Measurements from ENCODE around the gene BCL7B. TPM values are rescaled to one million over a fixed set of nuclear protein-coding genes. Genes with fewer than 3 reads are reported as not detected.

Gene BCL7B
- polyA plus RNA-seq, 1 donor (not counting 4 experiments of a cell fraction or from before 2014, with no cell fraction given): 41.0 TPM

GRCh38 chr7:73533742-73534141 is 23.7 kb downstream of the BCL7B start:
- H3K27me3 ChIP-seq (ENCODE audit: control insufficient read depth, extremely low read depth, insufficient read depth, low read length): no peaks in the 10 kb centered on the region
- no peak overlapping the region for H3K4me3 ChIP-seq (ENCODE audit: control insufficient read depth in 2 of 3, extremely low read depth in 1 of 3, insufficient read depth in 2 of 3, low read depth in 1 of 3, low read length in 3 of 3)
- no peak for FAIRE-seq
- no peaks in the 10 kb centered on the region for H3K9me1 ChIP-seq (ENCODE audit: control insufficient read depth, extremely low read depth, insufficient read depth, low read length)
- no peaks in the 10 kb centered on the region for H3K9me3 ChIP-seq (ENCODE audit: control insufficient read depth, low read depth, low read length)
- peaks cover 2% of the 10 kb centered on the region for H4K20me1 ChIP-seq (ENCODE audit: control insufficient read depth, extremely low read depth, insufficient read depth, low read length)
- H3K9ac ChIP-seq (ENCODE audit: control insufficient read depth, extremely low read depth, insufficient read depth, low read length): no peak overlapping the region
- DNase-seq (ENCODE audit: low read depth, low spot score): no peak
- H3K36me3 ChIP-seq (ENCODE audit: control insufficient read depth in 2 of 2, extremely low read depth in 1 of 2, insufficient read depth in 2 of 2, low read length in 2 of 2): peaks cover 12 to 18% of the 10 kb centered on the region in 2 experiments
- no peaks in the 10 kb centered on the region for H3K4me1 ChIP-seq (ENCODE audit: control insufficient read depth, extremely low read depth, insufficient read depth, low read length)
- H3K27ac ChIP-seq (ENCODE audit: control insufficient read depth, insufficient read depth, low read length): no peak overlapping the region
- no peak overlapping the region for H3K4me2 ChIP-seq (ENCODE audit: control insufficient read depth, extremely low read depth, insufficient read depth, low read depth, low read length)
- H3K79me2 ChIP-seq (ENCODE audit: control insufficient read depth, insufficient read depth, low read length): no peaks in the 10 kb centered on the region
- dilution Hi-C loops (cut with MboI; ENCODE audit: extremely low pct_ligation_motif_present, low sequenced_read_pairs): no loop called here
- H2AFZ ChIP-seq (ENCODE audit: control insufficient read depth, low read length): no peak overlapping the region
- TF ChIP-seq, protein P1, sequence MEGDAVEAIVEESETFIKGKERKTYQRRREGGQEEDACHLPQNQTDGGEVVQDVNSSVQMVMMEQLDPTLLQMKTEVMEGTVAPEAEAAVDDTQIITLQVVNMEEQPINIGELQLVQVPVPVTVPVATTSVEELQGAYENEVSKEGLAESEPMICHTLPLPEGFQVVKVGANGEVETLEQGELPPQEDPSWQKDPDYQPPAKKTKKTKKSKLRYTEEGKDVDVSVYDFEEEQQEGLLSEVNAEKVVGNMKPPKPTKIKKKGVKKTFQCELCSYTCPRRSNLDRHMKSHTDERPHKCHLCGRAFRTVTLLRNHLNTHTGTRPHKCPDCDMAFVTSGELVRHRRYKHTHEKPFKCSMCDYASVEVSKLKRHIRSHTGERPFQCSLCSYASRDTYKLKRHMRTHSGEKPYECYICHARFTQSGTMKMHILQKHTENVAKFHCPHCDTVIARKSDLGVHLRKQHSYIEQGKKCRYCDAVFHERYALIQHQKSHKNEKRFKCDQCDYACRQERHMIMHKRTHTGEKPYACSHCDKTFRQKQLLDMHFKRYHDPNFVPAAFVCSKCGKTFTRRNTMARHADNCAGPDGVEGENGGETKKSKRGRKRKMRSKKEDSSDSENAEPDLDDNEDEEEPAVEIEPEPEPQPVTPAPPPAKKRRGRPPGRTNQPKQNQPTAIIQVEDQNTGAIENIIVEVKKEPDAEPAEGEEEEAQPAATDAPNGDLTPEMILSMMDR (optimal IDR thresholded peaks at IDR 0.05 in 1 of 3, IDR thresholded peaks at IDR 0.05 in 1 of 3, conservative IDR thresholded peaks at IDR 0.05 in 1 of 3; ENCODE audit: extremely low read depth in 1 of 3, insufficient read depth in 2 of 3, low read length in 3 of 3): no peak
- TF ChIP-seq EZH2 (IDR thresholded peaks at IDR 0.05; ENCODE audit: low read length): no peak

DNA sequence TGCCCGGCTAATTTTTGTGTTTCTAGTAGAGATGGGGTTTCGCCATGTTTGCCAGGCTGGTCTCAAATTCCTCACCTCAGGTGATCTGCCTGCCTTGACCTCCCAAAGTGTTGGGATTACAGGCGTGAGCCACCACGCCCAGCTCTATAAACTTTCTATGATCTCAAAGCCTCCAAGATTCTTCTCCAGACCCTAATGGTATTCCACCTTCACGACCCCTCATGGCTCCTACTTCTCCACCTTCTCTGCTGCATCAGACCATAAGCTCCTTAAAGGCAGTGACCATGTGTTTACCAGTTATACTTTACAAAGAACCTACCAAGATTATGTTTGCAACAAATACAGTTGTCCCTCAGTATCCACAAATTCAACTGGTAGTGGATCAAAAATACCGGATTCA is 25.3 kb downstream of the BCL7B start:
- no peaks in the 10 kb centered on the region for H3K27me3 ChIP-seq (ENCODE audit: control insufficient read depth, extremely low read depth, insufficient read depth, low read length)
- H3K36me3 ChIP-seq (ENCODE audit: control insufficient read depth in 2 of 2, extremely low read depth in 1 of 2, insufficient read depth in 2 of 2, low read length in 2 of 2): peaks cover 7 to 8% of the 10 kb centered on the region in 2 experiments
- no peaks in the 10 kb centered on the region for H3K9me3 ChIP-seq (ENCODE audit: control insufficient read depth, low read depth, low read length)
- H3K27ac ChIP-seq (ENCODE audit: control insufficient read depth, insufficient read depth, low read length): no peak overlapping the region
- no peak for FAIRE-seq
- no peak for DNase-seq (ENCODE audit: low read depth, low spot score)
- no peak for TF ChIP-seq EZH2 (IDR thresholded peaks at IDR 0.05; ENCODE audit: low read length)
- TF ChIP-seq, protein P1 (optimal IDR thresholded peaks at IDR 0.05 in 1 of 3, IDR thresholded peaks at IDR 0.05 in 1 of 3, conservative IDR thresholded peaks at IDR 0.05 in 1 of 3; ENCODE audit: extremely low read depth in 1 of 3, insufficient read depth in 2 of 3, low read length in 3 of 3): no peak
- no peak overlapping the region for H3K4me2 ChIP-seq (ENCODE audit: control insufficient read depth, extremely low read depth, insufficient read depth, low read depth, low read length)
- no peaks in the 10 kb centered on the region for H3K4me1 ChIP-seq (ENCODE audit: control insufficient read depth, extremely low read depth, insufficient read depth, low read length)
- no peak overlapping the region for H2AFZ ChIP-seq (ENCODE audit: control insufficient read depth, low read length)
- dilution Hi-C loops (cut with MboI; ENCODE audit: extremely low pct_ligation_motif_present, low sequenced_read_pairs): no loop called here
- H3K4me3 ChIP-seq (ENCODE audit: control insufficient read depth in 2 of 3, extremely low read depth in 1 of 3, insufficient read depth in 2 of 3, low read depth in 1 of 3, low read length in 3 of 3): no peak overlapping the region
- H4K20me1 ChIP-seq (ENCODE audit: control insufficient read depth, extremely low read depth, insufficient read depth, low read length): peaks cover 2% of the 10 kb centered on the region
- H3K9me1 ChIP-seq (ENCODE audit: control insufficient read depth, extremely low read depth, insufficient read depth, low read length): no peaks in the 10 kb centered on the region
- H3K79me2 ChIP-seq (ENCODE audit: control insufficient read depth, insufficient read depth, low read length): no peaks in the 10 kb centered on the region
- H3K9ac ChIP-seq (ENCODE audit: control insufficient read depth, extremely low read depth, insufficient read depth, low read length): no peak overlapping the region
